Activated T-helper 2 cell treated with anti-CD3 and anti-CD28 coated beads, Interferon-gamma antibody, Interleukin-2, Interleukin-4, amounts not matched to agents 10 μg/mL and 5 μg/mL and 100 μg/mL, durations not matched to agents 14 hours and 24 hours and 36 hours (primary cell): Measurements from ENCODE around the gene GPR25. TPM values are rescaled to one million over a fixed set of nuclear protein-coding genes. Genes with fewer than 3 reads are reported as not detected.
A peak's percentile ranks its signal among the peaks of the same experiment; 100 is the strongest.

Source experiments
- DNase-seq: peaks from one replicate; pipeline ENCODE4 v3.0.0; 2021; ENCODE audit warnings: low spot score
- H3K27ac Mint-ChIP-seq: one replicate; pipeline ENCODE4 v1.8.0; 2021; ENCODE audit warnings: mixed read lengths
- H3K27me3 Mint-ChIP-seq: one replicate; pipeline ENCODE4 v1.8.0; 2021; ENCODE audit warnings: low read depth, mixed read lengths
- H3K36me3 Mint-ChIP-seq: one replicate; pipeline ENCODE4 v1.8.0; 2021; ENCODE audit warnings: low read depth, mixed read lengths
- H3K4me1 Mint-ChIP-seq: one replicate; pipeline ENCODE4 v1.8.0; 2021; ENCODE audit warnings: low read depth, mixed read lengths
- H3K4me3 Mint-ChIP-seq: one replicate; pipeline ENCODE4 v1.8.0; 2021; ENCODE audit warnings: low read depth, mild to moderate bottlenecking, moderate library complexity, mixed read lengths
- H3K9me3 Mint-ChIP-seq: one replicate; pipeline ENCODE4 v1.8.0; 2021; ENCODE audit warnings: mixed read lengths
- intact Hi-C: fragments of 100-400 bp; cut with micrococcal nuclease; formaldehyde crosslinking; loops from one replicate; pipeline ENCODE4 v1.15.1; 2023
- total RNA-seq: library from RNA; stranded (reverse); gene quantifications from 2 replicates; pipeline ENCODE4 v1.2.3, GENCODE V29; 2022

The GPR25 gene
- total RNA-seq, 1 donor from 2014 or later: not detected

GRCh38 chr1:200877010-200877409 is 4.2 kb downstream of the GPR25 start:
- Mint-ChIP-seq H3K9me3 (no peaks in the 10 kb centered on the region), H3K4me1 (peaks cover 12% of the 10 kb centered on the region), H3K27me3 (peaks cover 61% of the 10 kb centered on the region), H3K4me3 (no peak overlapping the region), H3K27ac (no peak overlapping the region), H3K36me3 (no peaks in the 10 kb centered on the region)
- no peak for DNase-seq
- intact Hi-C loops: no loop called here

- H3K27me3 Mint-ChIP-seq: peaks cover 57% of the 10 kb centered on the region
These were observed 5.2 kb downstream of the GPR25 start for GRCh38 chr1:200877839-200878551.

GRCh38 chr1:200880212-200880611 is 7.4 kb downstream of the GPR25 start:
- no peaks in the 10 kb centered on the region for H3K9me3 Mint-ChIP-seq
- H3K27me3 Mint-ChIP-seq: peaks cover 52% of the 10 kb centered on the region
- no peak overlapping the region for H3K4me3 Mint-ChIP-seq
- no peak overlapping the region for H3K27ac Mint-ChIP-seq
- H3K4me1 Mint-ChIP-seq: peaks cover 11% of the 10 kb centered on the region
- intact Hi-C loops: no loop called here
- DNase-seq: no peak
- H3K36me3 Mint-ChIP-seq: no peaks in the 10 kb centered on the region

More at GRCh38 chr1:200877839-200878551, 5.2 kb downstream of the GPR25 start:
- no peak for DNase-seq
- H3K36me3 Mint-ChIP-seq: no peaks in the 10 kb centered on the region
- H3K27ac Mint-ChIP-seq: no peak overlapping the region
- H3K9me3 Mint-ChIP-seq: no peaks in the 10 kb centered on the region
- H3K4me1 Mint-ChIP-seq: peaks cover 12% of the 10 kb centered on the region
- no peak overlapping the region for H3K4me3 Mint-ChIP-seq
- intact Hi-C loops: loop anchor here (1.0 kb wide), 1 partner anchor 10 kb away; no protein-coding TSS in a partner anchor

- Mint-ChIP-seq H3K36me3 (no peaks in the 10 kb centered on the region), H3K4me3 (no peak overlapping the region)
- DNase-seq: no peak
These were observed 10.3 kb downstream of the GPR25 start for GRCh38 chr1:200883118-200883517.

GRCh38 chr1:200885623-200886402 is 13.0 kb downstream of the GPR25 start:
- peaks cover 36% of the 10 kb centered on the region for H3K4me1 Mint-ChIP-seq
- no peak overlapping the region for H3K27ac Mint-ChIP-seq

More at GRCh38 chr1:200883118-200883517, 10.3 kb downstream of the GPR25 start:
- Mint-ChIP-seq H3K4me1 (peaks cover 19% of the 10 kb centered on the region), H3K27me3 (peaks cover 41% of the 10 kb centered on the region), H3K9me3 (no peaks in the 10 kb centered on the region), H3K27ac (no peak overlapping the region)
- intact Hi-C loops: no loop called here

GRCh38 chr1:200886594-200886993 is 13.8 kb downstream of the GPR25 start:
- intact Hi-C loops: loop anchor here (5.0 kb wide), 1 partner anchor 141 kb away; no protein-coding TSS in a partner anchor
- Mint-ChIP-seq H3K36me3 (no peaks in the 10 kb centered on the region), H3K4me3 (no peak overlapping the region), H3K4me1 (peaks cover 36% of the 10 kb centered on the region), H3K27me3 (peaks cover 45% of the 10 kb centered on the region), H3K27ac (no peak overlapping the region), H3K9me3 (no peaks in the 10 kb centered on the region)
- DNase-seq: no peak

More at GRCh38 chr1:200885623-200886402, 13.0 kb downstream of the GPR25 start:
- DNase-seq: no peak
- intact Hi-C loops: loop anchor here (5.0 kb wide), 1 partner anchor 141 kb away; no protein-coding TSS in a partner anchor
- H3K27me3 Mint-ChIP-seq: peaks cover 47% of the 10 kb centered on the region
- no peaks in the 10 kb centered on the region for H3K9me3 Mint-ChIP-seq
- no peaks in the 10 kb centered on the region for H3K36me3 Mint-ChIP-seq
- no peak overlapping the region for H3K4me3 Mint-ChIP-seq

GRCh38 chr1:200887036-200887435 is 14.3 kb downstream of the GPR25 start:
- intact Hi-C loops: loop anchor here (5.0 kb wide), 1 partner anchor 140 kb away; no protein-coding TSS in a partner anchor
- H3K4me3 Mint-ChIP-seq: no peak overlapping the region
- no peak overlapping the region for H3K27ac Mint-ChIP-seq

GRCh38 chr1:200887772-200888348 is 15.1 kb downstream of the GPR25 start:
- Mint-ChIP-seq H3K4me3 (no peak overlapping the region), H3K36me3 (no peaks in the 10 kb centered on the region), H3K9me3 (no peaks in the 10 kb centered on the region), H3K4me1 (peaks cover 36% of the 10 kb centered on the region), H3K27ac (no peak overlapping the region), H3K27me3 (peaks cover 56% of the 10 kb centered on the region)
- intact Hi-C loops: loop anchor here (1.0 to 5.0 kb wide), 2 partner anchors 10 to 139 kb away; no protein-coding TSS in a partner anchor
- DNase-seq: no peak

More at GRCh38 chr1:200887036-200887435, 14.3 kb downstream of the GPR25 start:
- no peaks in the 10 kb centered on the region for H3K9me3 Mint-ChIP-seq
- peaks cover 48% of the 10 kb centered on the region for H3K27me3 Mint-ChIP-seq
- DNase-seq: no peak
- no peaks in the 10 kb centered on the region for H3K36me3 Mint-ChIP-seq
- peaks cover 36% of the 10 kb centered on the region for H3K4me1 Mint-ChIP-seq

- H3K27ac Mint-ChIP-seq: no peak overlapping the region
- H3K4me3 Mint-ChIP-seq: no peak overlapping the region
- intact Hi-C loops: loop anchor here (1.0 to 5.0 kb wide), 2 partner anchors 10 to 139 kb away; no protein-coding TSS in a partner anchor
- DNase-seq: peak; percentile 45
- H3K4me1 Mint-ChIP-seq: peaks cover 36% of the 10 kb centered on the region
- no peaks in the 10 kb centered on the region for H3K36me3 Mint-ChIP-seq
- peaks cover 55% of the 10 kb centered on the region for H3K27me3 Mint-ChIP-seq
- no peaks in the 10 kb centered on the region for H3K9me3 Mint-ChIP-seq
These were observed 15.6 kb downstream of the GPR25 start for GRCh38 chr1:200888349-200888838.

- intact Hi-C loops: loop anchor here (1.0 to 5.0 kb wide), 3 partner anchors 16 to 138 kb away; no protein-coding TSS in a partner anchor
These were observed 16.8 kb downstream of the GPR25 start for GRCh38 chr1:200889571-200889970.

GRCh38 chr1:200890027-200890426 is 17.2 kb downstream of the GPR25 start:
- H3K4me3 Mint-ChIP-seq: no peak overlapping the region
- H3K27me3 Mint-ChIP-seq: peaks cover 57% of the 10 kb centered on the region
- H3K4me1 Mint-ChIP-seq: peaks cover 36% of the 10 kb centered on the region
- intact Hi-C loops: no loop called here
- no peak for DNase-seq
- no peaks in the 10 kb centered on the region for H3K36me3 Mint-ChIP-seq
- no peak overlapping the region for H3K27ac Mint-ChIP-seq
- H3K9me3 Mint-ChIP-seq: no peaks in the 10 kb centered on the region

More at GRCh38 chr1:200889571-200889970, 16.8 kb downstream of the GPR25 start:
- H3K27ac Mint-ChIP-seq: no peak overlapping the region
- peaks cover 57% of the 10 kb centered on the region for H3K27me3 Mint-ChIP-seq
- no peaks in the 10 kb centered on the region for H3K36me3 Mint-ChIP-seq
- no peaks in the 10 kb centered on the region for H3K9me3 Mint-ChIP-seq
- no peak for DNase-seq
- H3K4me1 Mint-ChIP-seq: peaks cover 36% of the 10 kb centered on the region
- H3K4me3 Mint-ChIP-seq: peak overlapping the region; percentile 24
